ENCODE results near the gene SCRT2.

DNA sequence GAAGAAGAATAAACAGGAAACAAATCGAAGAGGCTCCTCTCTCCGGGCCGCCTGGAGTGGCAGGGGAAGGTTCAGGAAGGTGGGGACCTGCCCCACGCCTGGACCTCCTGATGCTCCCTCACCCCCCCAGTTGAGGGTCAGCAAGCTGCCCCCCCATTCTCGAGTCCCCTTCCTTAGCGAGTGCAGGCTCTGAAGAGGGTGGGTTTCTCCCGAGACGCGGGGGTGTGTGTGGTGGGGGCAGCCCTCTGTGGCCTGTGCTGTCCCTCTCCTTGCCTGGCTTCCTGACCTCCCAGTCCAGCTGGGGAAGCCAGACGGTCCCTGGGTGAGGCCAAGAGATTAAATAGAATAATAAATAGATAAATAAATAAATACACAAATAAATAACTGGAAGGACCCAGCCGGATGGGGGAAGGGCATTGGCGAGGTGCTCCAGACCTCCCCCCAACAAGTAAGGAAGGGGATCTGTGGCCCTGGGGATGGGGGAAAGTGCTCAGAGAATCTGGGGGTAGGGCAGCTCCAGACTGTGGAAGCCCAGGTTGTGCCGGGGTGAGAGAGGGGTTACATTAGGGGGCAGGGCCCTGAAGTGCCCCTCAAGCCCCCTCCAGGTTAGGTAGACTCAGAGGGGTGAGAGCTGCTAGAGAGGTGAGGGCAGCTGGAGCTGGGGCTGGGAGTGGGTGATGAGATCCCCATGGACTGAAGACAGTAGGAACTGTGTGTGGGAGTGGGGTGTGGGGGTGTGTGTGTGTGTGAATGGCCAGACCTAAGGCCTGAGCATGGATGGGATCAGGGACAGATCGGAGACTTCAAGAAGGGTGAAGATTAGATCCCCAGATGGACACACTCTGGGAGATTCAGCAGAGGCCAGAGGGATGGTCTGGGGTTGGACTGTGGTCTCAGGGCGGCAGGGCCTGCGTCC, 13.1 kb downstream of the SCRT2 start:
- TF ChIP-seq CTCF (IDR thresholded peaks at IDR 0.05) (no peak), POLR2AphosphoS5 (IDR thresholded peaks at IDR 0.05) (no peak)
